HG02885 (cell line): Measurements from ENCODE around the gene SAMD15.
A peak's percentile ranks its signal among the peaks of the same experiment; 100 is the strongest.
"Not testable (repeated sequence)": the region's sequence is repeated elsewhere in the genome, so short reads cannot be mapped to it uniquely, and the experiment has no call there.

Source experiments
- ATAC-seq: cut with Tn5 transposase; IDR thresholded peaks from one replicate; pipeline ENCODE4 v1.9.1; 2021; ENCODE audit warnings: mild to moderate bottlenecking; ENCODE audit not compliant: unreplicated experiment, poor library complexity

SAMD15 gene

GRCh38 chr14:77375164-77375950 is 1.8 kb upstream of the SAMD15 start:
- no peak for ATAC-seq

GRCh38 chr14:77375973-77376770 is 1.0 kb upstream of the SAMD15 start:
- ATAC-seq = peak; percentile 13

- ATAC-seq = no peak
These were observed 294 bp downstream of the SAMD15 start for GRCh38 chr14:77377502-77377844.

- no peak for ATAC-seq
These were observed 1.5 kb downstream of the SAMD15 start for GRCh38 chr14:77378701-77379100.

- no peak for ATAC-seq
These were observed 13.0 kb downstream of the SAMD15 start for GRCh38 chr14:77390188-77390587.

- ATAC-seq = no peak
These were observed 23.0 kb downstream of the SAMD15 start for GRCh38 chr14:77400216-77400615.

- ATAC-seq = no peak
These were observed 26.6 kb downstream of the SAMD15 start for GRCh38 chr14:77403768-77404167.

GRCh38 chr14:77406086-77406485 is 28.9 kb downstream of the SAMD15 start:
- ATAC-seq = no peak

- no peak for ATAC-seq
These were observed 29.5 kb downstream of the SAMD15 start for GRCh38 chr14:77406718-77407117.

- ATAC-seq = no peak
These were observed 30.0 kb downstream of the SAMD15 start for GRCh38 chr14:77407158-77407557.

GRCh38 chr14:77409131-77409533 is 32.0 kb downstream of the SAMD15 start:
- ATAC-seq = no peak

- ATAC-seq = not testable (repeated sequence)
These were observed 38.3 kb downstream of the SAMD15 start for GRCh38 chr14:77415403-77416030.

- not testable (repeated sequence) for ATAC-seq
These were observed 38.9 kb downstream of the SAMD15 start for GRCh38 chr14:77416098-77416497.

GRCh38 chr14:77416836-77417235 is 39.7 kb downstream of the SAMD15 start:
- ATAC-seq = no peak

GRCh38 chr14:77421201-77421600 is 44.0 kb downstream of the SAMD15 start:
- no peak for ATAC-seq

- ATAC-seq = no peak
These were observed 46.2 kb downstream of the SAMD15 start, which contains the start of gene NOXRED1 for GRCh38 chr14:77423423-77423822. Gene NOXRED1 (minus strand): TSS chr14:77423523. CDS start chr14:77422889, 634 bp downstream.

- no peak for ATAC-seq
These were observed 47.7 kb downstream of the SAMD15 start for GRCh38 chr14:77424862-77425261.

- ATAC-seq = no peak
These were observed 49.2 kb downstream of the SAMD15 start for GRCh38 chr14:77426396-77426795.

GRCh38 chr14:77436042-77436441 is 58.9 kb downstream of the SAMD15 start:
- ATAC-seq = no peak

GRCh38 chr14:77438596-77438995 is 61.4 kb downstream of the SAMD15 start:
- ATAC-seq = no peak

GRCh38 chr14:77439861-77440260 is 62.7 kb downstream of the SAMD15 start:
- ATAC-seq = no peak
